EL (cell line): Measurements from ENCODE around the gene IFNA4.
"Not testable (repeated sequence)": the region's sequence is repeated elsewhere in the genome, so short reads cannot be mapped to it uniquely, and the experiment has no call there.

Experiments used
- DNase-seq: peaks from one replicate; pipeline ENCODE4 v3.0.0-alpha.2; 2016

IFNA4 gene

GRCh38 chr9:21187487-21187886 lies at the start of gene IFNA4:
IFNA4 (minus strand) TSS chr9:21187587; CDS start chr9:21187531, 56 bp downstream.
- not testable (repeated sequence) for DNase-seq

- DNase-seq: not testable (repeated sequence)
Observed at GRCh38 chr9:21236360-21236714, 49.0 kb upstream of the IFNA4 start.

- DNase-seq: peak; percentile 36
Observed at GRCh38 chr9:21235468-21236359, 48.3 kb upstream of the IFNA4 start.

- DNase-seq: no peak
Observed at GRCh38 chr9:21234153-21234687, 46.8 kb upstream of the IFNA4 start.

DNA sequence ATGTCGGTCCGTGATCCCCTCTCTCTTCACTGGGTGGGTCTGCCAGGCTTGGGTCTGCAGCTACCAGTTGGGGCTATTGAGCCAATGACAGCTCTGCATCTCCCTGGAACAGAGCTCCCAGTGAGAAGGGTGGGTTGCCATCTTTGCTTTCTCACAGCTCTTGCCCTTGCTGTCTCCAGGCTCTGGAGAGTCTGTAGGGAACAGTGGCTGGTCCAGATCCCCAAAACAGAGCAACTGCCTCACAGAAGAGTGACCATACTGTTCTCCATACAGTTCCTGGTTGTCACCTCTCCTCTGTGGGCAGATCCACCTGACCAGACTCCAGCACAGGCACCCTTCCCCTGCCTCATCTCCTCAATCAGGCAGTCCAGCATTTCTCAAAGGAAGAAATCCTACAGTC lies 45.9 kb upstream of the IFNA4 start:
- no peak for DNase-seq

DNA sequence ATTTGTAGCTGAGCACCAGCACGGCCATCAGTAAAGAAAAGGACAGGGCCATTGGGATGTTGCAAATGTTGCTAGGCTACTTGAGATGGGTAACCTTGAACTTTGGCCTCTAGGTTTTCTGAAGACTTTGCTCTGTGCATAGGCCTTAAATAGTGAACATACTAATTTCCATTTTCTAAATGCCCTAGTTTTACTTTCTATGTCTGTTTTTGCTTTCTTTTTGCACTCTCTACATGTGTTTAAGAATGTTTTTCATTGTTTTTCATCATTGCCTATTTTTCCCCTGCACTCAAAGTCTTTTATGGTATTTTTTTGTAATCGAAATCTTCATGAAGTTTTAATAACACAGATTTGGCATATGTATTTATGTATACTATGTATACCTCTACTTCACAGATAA lies 40.7 kb upstream of the IFNA4 start, which contains the start of gene IFNA17:
Gene IFNA17 (minus strand): TSS at position 101 of the 400 bp plus-strand sequence. CDS start 49 bp downstream, at position 52.
- no peak for DNase-seq

DNA sequence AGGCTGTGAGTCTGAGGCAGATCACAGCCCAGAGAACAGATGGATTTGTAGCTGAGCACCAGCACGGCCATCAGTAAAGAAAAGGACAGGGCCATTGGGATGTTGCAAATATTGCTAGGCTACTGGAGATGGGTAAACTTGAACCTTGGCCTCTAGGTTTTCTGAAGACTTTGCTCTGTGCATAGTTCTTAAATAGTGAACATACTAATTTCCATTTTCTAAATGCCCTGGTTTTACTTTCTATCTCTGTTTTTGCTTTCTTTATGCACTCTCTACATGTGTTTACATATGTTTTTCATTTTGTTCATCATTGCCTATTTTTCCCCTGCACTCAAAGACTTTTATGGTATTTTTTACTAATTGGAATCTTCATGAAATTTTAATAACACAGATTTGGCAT lies 29.8 kb upstream of the IFNA4 start, which contains the start of gene IFNA16:
Gene IFNA16 (minus strand): TSS at position 101 of the 400 bp plus-strand sequence. CDS start 6 bp downstream, at position 95.
- DNase-seq: not testable (repeated sequence)

- not testable (repeated sequence) for DNase-seq
Observed at GRCh38 chr9:21213411-21214326, 26.3 kb upstream of the IFNA4 start.

DNA sequence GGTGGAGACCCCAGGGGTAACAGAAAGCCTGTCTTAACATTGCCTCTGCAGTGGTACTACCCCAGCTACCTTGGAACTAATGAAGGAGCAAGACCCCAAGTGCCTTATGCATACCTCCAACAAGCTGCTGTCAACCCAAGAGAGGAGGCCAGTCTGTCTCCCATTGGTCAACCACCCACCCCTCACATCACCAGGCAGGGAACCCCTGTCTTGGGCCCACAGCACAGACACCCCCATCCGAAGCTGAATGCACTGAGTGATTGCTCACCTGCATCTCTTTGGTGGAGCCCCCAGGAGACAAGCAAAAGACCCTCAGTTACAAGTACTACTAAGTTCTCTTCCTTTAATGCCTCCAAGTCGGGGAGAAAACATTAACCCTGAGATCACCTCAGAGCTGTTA lies 24.8 kb upstream of the IFNA4 start:
- DNase-seq: not testable (repeated sequence)

DNA sequence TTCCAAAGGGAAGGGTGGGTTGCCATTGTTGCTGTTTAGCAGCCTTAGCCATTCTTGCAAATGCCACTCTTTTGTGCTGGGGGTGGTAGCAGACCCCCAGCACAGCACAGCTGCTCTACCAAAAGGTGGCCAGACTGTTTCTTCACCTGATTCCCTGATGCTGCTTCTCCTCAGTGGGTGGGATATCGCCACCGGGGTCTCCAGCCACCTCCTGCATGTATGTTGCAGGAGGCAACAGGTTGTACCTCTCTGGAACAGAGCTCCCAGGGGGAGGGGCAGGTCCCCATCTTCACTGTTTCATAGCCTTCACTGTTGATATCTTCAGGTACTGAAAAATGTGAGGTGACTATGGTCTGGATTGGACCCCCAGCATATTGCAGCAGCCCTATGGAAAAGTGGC lies 23.4 kb upstream of the IFNA4 start:
- not testable (repeated sequence) for DNase-seq

DNA sequence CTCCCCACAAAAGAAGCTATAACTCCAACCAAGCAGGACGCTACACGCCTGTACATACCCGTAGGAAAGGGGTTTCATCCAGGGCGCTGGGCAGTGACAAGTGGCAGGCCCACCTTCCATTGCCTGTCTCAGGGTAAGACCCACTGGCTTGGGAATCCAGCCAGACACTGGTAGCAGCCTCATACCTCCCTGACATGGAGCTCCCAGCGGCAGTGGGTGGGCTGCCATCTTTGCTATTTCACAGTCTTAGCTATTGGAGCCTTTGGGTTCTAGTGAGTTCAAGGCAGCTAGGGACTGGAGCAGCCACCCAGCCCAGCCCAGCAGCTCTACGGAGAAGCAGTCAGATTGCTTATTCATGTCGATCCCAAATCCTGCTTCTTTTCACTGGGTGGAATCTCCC lies 22.9 kb upstream of the IFNA4 start:
- no peak for DNase-seq

DNA sequence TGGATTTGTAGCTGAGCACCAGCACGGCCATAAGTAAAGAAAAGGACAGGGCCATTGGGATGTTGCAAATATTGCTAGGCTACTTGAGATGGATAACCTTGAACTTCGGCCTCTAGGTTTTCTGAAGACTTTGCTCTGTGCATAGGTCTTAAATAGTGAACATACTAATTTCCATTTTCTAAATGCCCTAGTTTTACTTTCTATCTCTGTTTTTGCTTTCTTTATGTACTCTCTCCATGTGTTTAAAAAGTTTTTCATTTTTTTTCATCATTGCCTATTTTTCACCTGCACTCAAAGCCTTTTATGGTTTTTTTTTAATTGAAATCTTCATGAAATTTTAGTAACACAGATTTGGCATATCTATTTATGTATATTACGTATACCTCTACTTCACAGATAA lies 19.7 kb upstream of the IFNA4 start, which contains the start of gene IFNA10:
Gene IFNA10 (minus strand): TSS at position 101 of the 400 bp plus-strand sequence. CDS start 46 bp downstream, at position 55.
- DNase-seq: not testable (repeated sequence)

GRCh38 chr9:21205204-21205603 lies 17.8 kb upstream of the IFNA4 start:
- DNase-seq: no peak

DNA sequence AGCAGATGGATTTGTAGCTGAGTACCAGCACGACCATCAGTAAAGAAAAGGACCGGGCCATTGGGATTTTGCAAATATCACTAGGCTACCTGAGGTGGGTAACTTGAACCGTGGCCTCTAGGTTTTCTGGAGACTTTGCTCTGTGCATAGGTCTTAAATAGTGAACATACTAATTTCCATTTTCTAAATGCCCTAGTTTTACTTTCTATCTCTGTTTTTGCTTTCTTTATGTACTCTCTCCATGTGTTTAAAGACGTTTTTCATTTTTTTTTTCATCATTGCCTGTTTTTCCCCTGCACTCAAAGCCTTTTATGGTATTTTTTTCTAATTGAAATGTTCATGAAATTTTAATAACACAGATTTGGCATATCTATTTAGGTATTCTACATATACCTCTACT lies 14.7 kb upstream of the IFNA4 start, which contains the start of gene IFNA7:
Gene IFNA7 (minus strand): TSS at position 101 of the 400 bp plus-strand sequence. CDS start 40 bp downstream, at position 61.
- DNase-seq: not testable (repeated sequence)

DNA sequence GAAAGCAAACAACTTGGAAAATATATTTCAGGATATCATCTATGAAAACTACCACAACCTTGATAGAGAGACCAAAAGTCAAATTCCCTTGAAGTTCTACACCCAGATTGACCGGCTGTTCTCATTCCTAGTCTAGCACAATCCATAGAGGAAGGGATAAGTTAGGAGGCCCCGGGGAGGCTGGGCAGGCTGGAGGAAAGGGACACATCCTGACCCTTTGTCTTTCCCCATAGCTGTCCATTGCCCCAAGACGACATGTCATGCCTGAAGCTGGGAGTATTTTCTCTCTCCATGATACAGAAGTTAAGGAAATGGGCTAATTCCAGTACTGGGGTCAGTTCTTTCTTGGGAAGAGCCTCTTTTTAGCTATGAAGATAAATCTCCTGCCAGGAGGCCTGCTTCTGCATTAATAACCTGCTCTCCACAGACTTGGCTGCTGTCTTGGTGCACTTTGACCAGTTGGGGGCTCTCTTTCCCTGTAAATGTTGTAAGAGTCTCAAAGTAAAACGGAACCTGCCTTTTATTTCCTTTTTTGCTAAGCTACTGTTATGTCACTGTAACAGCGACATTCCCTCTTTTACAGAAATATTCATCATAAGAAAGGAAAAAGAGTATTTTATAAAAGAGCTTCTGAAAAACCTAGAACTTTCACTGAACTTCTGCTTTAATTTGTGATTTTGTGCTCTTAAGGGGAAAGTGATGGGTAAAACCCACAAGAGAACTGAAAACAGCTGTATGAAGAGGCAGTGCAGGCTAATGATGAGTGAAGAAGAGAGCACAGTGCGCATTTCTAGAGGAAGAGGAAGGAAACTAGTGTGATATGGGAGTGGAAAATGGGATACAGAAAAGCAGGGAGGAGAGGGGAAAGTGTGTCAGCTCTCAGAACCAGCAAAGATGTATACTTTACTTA lies 7.7 kb upstream of the IFNA4 start:
- peak; percentile 25 for DNase-seq

DNA sequence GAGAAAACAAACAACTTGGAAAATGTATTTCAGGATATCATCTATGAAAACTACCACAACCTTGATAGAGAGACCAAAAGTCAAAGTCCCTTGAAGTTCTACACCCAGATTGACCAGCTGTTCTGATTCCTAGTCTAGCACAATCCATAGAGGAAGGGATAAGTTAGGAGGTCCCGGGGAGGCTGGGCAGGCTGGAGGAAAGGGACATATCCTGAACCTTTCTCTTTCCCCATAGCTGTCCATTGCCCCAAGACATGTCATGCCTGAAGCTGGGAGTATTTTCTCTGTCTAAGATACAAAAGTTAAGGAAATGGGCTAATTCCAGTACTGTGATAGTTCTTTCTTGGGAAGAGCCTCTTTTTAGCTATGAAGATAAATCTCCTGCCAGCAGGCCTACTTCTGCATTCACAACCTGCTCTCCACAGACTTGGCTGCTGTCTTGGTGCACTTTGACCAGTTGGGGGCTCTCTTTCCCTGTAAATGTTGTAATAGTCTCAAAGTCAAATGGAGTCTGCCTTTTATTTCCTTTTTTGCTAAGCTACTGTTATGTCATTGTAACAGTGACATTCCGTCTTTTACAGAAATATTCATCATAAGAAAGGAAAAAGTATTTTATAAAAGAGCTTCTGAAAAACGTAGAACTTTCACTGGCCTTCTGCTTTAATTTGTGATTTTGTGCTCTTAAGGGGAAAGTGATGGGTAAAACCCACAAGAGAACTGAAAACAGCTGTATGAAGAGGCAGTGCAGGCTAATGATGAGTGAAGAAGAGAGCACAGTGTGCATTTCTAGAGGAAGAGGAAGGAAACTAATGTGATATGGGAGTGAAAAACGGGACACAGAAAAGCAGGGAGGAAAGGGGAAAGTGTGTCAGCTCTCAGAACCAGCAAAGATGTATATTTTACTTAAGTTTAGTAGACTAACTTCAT lies 4.3 kb downstream of the IFNA4 start:
- DNase-seq: peak; percentile 14

- no peak for DNase-seq
Observed at GRCh38 chr9:21174671-21175070, 12.7 kb downstream of the IFNA4 start.

- no peak for DNase-seq
Observed at GRCh38 chr9:21172156-21172555, 15.2 kb downstream of the IFNA4 start.

- DNase-seq: no peak
Observed at GRCh38 chr9:21171351-21171750, 16.0 kb downstream of the IFNA4 start.

DNA sequence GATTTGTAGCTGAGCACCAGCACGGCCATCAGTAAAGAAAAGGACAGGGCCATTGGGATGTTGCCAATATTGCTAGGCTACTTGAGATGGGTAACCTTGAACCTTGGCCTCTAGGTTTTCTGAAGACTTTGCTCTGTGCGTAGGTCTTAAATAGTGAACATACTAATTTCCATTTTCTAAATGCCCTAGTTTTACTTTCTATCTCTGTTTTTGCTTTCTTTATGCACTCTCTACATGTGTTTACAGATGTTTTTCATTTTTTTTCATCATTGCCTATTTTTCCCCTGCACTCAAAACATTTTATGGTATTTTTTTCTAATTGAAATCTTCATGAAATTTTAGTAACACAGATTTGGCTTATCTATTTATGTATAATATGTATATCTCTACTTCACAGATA lies 20.8 kb downstream of the IFNA4 start, which contains the start of gene IFNA21:
Gene IFNA21 (minus strand): TSS at position 101 of the 400 bp plus-strand sequence. CDS start 48 bp downstream, at position 53.
- DNase-seq: not testable (repeated sequence)
